SK-N-SH treated with all-trans-retinoic acid at 6 μM for 48 hours (cell line): Measurements from ENCODE around the gene CAPN12.
"Not testable (repeated sequence)": the region's sequence is repeated elsewhere in the genome, so short reads cannot be mapped to it uniquely, and the experiment has no call there.

ENCODE experiments used
- ATAC-seq: fragments of 200-7000 bp; cut with Tn5 transposase; 3 replicates; pipeline ENCODE4 v1.9.1; 2020; ENCODE audit warnings: mild to moderate bottlenecking, moderate library complexity
- ARNTL ChIP-seq: fragments of 450-650 bp; formaldehyde crosslinking; IDR thresholded peaks from 2 replicates; pipeline ENCODE4 v1.5.0; 2020; ENCODE audit warnings: low read depth, mild to moderate bottlenecking, moderate library complexity, borderline replicate concordance
- BACH2 ChIP-seq: fragments of 250-450 bp; sonication (Bioruptor Pico); IDR thresholded peaks from 2 replicates; pipeline ENCODE4 v1.9.0; 2021; ENCODE audit warnings: mild to moderate bottlenecking, borderline replicate concordance
- CSDC2 ChIP-seq: fragments of 250-450 bp; sonication (Bioruptor Pico); IDR thresholded peaks from 2 replicates; pipeline ENCODE4 v1.5.0; 2020; ENCODE audit warnings: mild to moderate bottlenecking, moderate library complexity
- ESRRG ChIP-seq: fragments of 250-450 bp; sonication (Bioruptor Pico); IDR thresholded peaks from 2 replicates; pipeline ENCODE4 v1.6.1; 2021; ENCODE audit warnings: mild to moderate bottlenecking
- ISL1 ChIP-seq: fragments of 250-450 bp; sonication (Bioruptor Pico); IDR thresholded peaks from 2 replicates; pipeline ENCODE4 v2.1.2; 2022; ENCODE audit warnings: mild to moderate bottlenecking, moderate library complexity
- OSR1 ChIP-seq: fragments of 250-450 bp; sonication (Bioruptor Pico); IDR thresholded peaks from 2 replicates; pipeline ENCODE4 v1.8.0; 2022; ENCODE audit warnings: moderate library complexity, mild to moderate bottlenecking, inconsistent platforms
- PPARA ChIP-seq: fragments of 250-450 bp; sonication (Bioruptor Pico); IDR thresholded peaks from 2 replicates; pipeline ENCODE4 v1.5.0; 2020; ENCODE audit warnings: mild to moderate bottlenecking, borderline replicate concordance
- RARB ChIP-seq: fragments of 250-450 bp; sonication (Bioruptor Pico); IDR thresholded peaks from 2 replicates; pipeline ENCODE4 v1.8.0; 2021; ENCODE audit warnings: mild to moderate bottlenecking, moderate library complexity
- SNAI2 ChIP-seq: fragments of 250-450 bp; sonication (Bioruptor Pico); IDR thresholded peaks from 2 replicates; pipeline ENCODE4 v1.5.0; 2020; ENCODE audit warnings: mild to moderate bottlenecking, moderate library complexity
- ZC3H10 ChIP-seq: fragments of 250-450 bp; sonication (Bioruptor Pico); IDR thresholded peaks from 2 replicates; pipeline ENCODE4 v1.5.1; 2021; ENCODE audit warnings: mild to moderate bottlenecking, moderate library complexity
- ZFP30 ChIP-seq: fragments of 450-650 bp; formaldehyde crosslinking; IDR thresholded peaks from 2 replicates; pipeline ENCODE4 v1.5.0; 2022; ENCODE audit warnings: mild to moderate bottlenecking, moderate library complexity
- ZNF565 ChIP-seq: fragments of 450-650 bp; formaldehyde crosslinking; conservative IDR thresholded peaks from 2 replicates; pipeline ENCODE4 v1.5.0; 2020; ENCODE audit warnings: low read depth, mild to moderate bottlenecking, moderate library complexity
- ZNF70 ChIP-seq: fragments of 450-650 bp; formaldehyde crosslinking; IDR thresholded peaks from 2 replicates; pipeline ENCODE4 v1.5.0; 2020; ENCODE audit warnings: mild to moderate bottlenecking, moderate library complexity
- ZNF8 ChIP-seq: fragments of 450-650 bp; formaldehyde crosslinking; IDR thresholded peaks from 2 replicates; pipeline ENCODE4 v1.5.0; 2020; ENCODE audit warnings: mild to moderate bottlenecking, moderate library complexity
- TF ChIP-seq, protein P1 (sequence below): fragments of 250-450 bp; sonication (Bioruptor Pico); IDR thresholded peaks from 2 replicates; pipeline ENCODE4 v1.5.0; 2020; ENCODE audit warnings: mild to moderate bottlenecking, moderate library complexity
- TF ChIP-seq, protein P2 (sequence below): fragments of 250-450 bp; sonication (Bioruptor Pico); IDR thresholded peaks from 2 replicates; pipeline ENCODE4 v1.5.1; 2021; ENCODE audit warnings: mild to moderate bottlenecking, moderate library complexity
- TF ChIP-seq, protein P3 (sequence below): fragments of 250-450 bp; sonication (Bioruptor Pico); IDR thresholded peaks from 2 replicates; pipeline ENCODE4 v1.8.0; 2021; ENCODE audit warnings: low read depth, mild to moderate bottlenecking, moderate library complexity, borderline replicate concordance

Gene CAPN12

DNA sequence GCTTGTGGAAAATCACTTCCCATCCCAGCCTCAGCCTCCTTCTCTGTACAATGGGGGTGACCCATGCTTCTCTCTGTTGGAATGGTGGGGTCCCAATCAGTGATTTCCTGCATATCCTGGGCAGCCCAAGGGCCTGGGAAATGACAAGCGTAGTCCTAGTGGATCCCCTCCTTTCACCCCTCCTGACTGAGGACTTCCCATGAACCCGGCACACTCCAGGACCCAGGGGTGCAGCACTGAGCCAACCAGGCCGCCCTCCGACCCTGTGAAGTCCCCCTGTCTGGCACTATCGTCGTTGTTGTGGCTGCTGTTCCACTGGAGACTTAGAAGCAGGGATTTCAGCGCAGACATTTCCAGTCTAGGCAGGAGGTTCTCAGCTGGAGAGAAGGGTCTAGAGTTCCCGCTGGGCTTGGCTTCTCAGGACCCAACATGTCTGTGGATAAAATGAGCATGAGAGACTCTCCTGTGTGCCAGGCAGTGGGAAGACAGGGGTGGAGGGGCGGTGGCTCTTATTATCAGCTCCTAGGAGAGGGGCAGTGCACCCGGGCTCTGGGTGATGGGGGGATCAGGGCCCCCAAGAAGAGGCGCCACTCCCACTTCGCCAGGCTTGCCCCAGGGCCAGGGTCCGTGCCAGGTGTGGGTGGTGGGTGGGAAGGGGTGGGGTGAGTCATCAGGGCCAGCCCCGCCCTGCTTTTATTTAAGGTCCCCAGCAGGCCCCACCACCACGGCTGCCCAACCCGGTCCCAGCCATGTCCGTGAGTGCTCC, 44.4 kb upstream of the CAPN12 start, which contains the start of gene LGALS7B:
Gene LGALS7B, plus strand, starts transcription at position 723 of the 766 bp plus-strand sequence. Its CDS starts 27 bp downstream, at position 750.
- ATAC-seq: no peak
- TF ChIP-seq ZC3H10 (CRISPR knock-in tag) (no peak), ZNF70 (CRISPR knock-in tag) (no peak), PPARA (no peak), SNAI2 (CRISPR knock-in tag) (no peak)

DNA sequence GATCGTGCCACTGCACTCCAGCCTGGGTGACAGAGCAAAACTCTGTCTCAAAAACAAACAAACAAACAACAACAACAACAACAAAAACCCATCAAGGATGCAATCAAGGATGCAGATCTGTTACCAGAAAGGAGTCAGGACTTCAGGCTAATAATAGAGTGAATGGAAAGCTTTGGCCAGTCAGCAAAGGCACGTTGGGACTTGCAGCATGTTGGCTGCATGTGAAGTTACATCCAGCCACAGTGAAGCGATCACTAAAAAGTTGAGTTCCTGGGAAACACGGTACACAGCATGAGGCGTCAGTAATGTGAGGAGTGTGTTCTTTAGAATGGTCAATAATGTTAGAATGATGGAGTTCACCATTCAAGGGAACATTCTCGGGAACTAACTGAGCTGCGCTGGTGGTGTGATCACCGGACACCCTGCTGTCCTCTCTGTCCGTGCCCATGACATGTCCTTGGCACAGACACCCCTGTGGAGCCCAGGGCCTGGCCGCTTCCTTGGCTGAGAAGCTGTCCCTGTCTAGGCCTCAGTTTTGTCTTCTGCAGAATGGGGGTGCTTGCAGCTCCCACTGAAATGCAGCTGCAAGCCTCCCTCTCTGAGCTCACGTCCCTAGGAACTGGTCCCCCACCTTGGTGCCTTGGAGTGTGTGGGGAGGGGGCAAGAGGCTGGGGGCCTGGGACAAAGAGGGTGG, 42.4 kb upstream of the CAPN12 start:
- TF ChIP-seq, protein P1, sequence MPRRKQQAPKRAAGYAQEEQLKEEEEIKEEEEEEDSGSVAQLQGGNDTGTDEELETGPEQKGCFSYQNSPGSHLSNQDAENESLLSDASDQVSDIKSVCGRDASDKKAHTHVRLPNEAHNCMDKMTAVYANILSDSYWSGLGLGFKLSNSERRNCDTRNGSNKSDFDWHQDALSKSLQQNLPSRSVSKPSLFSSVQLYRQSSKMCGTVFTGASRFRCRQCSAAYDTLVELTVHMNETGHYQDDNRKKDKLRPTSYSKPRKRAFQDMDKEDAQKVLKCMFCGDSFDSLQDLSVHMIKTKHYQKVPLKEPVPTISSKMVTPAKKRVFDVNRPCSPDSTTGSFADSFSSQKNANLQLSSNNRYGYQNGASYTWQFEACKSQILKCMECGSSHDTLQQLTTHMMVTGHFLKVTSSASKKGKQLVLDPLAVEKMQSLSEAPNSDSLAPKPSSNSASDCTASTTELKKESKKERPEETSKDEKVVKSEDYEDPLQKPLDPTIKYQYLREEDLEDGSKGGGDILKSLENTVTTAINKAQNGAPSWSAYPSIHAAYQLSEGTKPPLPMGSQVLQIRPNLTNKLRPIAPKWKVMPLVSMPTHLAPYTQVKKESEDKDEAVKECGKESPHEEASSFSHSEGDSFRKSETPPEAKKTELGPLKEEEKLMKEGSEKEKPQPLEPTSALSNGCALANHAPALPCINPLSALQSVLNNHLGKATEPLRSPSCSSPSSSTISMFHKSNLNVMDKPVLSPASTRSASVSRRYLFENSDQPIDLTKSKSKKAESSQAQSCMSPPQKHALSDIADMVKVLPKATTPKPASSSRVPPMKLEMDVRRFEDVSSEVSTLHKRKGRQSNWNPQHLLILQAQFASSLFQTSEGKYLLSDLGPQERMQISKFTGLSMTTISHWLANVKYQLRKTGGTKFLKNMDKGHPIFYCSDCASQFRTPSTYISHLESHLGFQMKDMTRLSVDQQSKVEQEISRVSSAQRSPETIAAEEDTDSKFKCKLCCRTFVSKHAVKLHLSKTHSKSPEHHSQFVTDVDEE (CRISPR knock-in tag): no peak
- TF ChIP-seq ESRRG (CRISPR knock-in tag) (no peak), PPARA (no peak)
- no peak for ATAC-seq

DNA sequence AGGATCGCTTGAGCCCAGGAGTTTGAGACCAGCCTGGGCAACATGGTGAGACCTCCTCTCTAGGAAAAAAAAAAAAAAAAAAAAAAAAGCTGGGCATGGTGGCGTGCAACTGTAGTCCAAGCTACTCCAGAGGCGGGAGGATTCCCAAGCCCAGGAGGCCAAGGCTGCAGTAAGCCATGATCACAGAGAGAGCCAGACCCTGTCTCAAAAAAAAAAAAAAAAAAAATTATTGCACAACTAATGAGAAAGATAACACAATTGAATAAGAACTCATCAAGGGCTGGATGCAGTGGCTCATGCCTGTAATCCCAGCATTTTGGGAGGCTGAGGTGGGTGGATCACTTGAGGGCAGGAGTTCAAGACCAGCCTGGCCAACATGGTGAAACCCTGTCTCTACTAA, 41.8 kb upstream of the CAPN12 start:
- ATAC-seq: not testable (repeated sequence)

DNA sequence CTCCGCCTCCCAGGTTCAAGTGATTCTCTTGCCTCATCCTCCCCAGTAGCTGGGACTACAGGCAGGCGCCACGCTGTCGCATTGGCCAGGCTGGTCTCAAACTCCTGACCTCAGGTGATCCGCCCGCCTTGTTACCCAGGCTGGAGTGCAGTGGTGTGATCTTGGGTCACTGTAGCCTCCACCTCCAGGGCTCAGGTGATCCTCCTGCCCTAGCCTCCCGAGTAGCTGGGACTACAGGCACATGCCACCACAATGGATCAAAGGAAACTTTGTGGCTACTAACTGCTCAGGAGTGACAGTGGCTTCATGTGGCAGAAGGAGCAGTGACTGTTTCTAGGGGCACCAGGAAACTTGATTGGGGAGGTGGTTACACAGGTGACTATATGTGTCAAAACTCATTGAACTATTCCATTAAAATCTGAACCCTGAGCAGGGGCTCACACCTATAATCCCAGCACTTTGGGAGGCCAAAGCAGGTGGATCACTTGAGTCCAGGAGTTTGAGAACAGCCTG, 41.0 kb upstream of the CAPN12 start:
- TF ChIP-seq, protein P2, sequence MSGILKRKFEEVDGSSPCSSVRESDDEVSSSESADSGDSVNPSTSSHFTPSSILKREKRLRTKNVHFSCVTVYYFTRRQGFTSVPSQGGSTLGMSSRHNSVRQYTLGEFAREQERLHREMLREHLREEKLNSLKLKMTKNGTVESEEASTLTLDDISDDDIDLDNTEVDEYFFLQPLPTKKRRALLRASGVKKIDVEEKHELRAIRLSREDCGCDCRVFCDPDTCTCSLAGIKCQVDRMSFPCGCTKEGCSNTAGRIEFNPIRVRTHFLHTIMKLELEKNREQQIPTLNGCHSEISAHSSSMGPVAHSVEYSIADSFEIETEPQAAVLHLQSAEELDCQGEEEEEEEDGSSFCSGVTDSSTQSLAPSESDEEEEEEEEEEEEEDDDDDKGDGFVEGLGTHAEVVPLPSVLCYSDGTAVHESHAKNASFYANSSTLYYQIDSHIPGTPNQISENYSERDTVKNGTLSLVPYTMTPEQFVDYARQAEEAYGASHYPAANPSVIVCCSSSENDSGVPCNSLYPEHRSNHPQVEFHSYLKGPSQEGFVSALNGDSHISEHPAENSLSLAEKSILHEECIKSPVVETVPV (CRISPR knock-in tag): no peak
- no peak for TF ChIP-seq CSDC2
- ATAC-seq: no peak

DNA sequence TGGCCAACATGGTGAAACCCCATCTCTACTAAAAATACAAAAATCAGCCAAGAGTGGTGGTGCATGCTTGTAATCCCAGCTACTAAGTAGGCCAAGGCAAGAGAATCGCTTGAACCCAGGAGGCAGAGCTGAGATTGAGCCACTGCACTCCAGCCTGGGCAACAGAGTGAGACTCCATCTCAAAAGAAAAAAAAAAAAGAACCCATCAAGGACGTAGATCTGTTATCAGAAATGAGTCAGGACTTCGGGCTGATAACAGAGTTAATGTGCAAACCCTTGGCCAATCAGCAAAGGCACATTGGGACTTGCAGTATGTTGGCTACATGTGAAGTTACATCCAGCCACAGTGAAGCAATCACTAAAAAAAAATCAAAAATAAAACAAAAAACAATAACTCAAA, 40.0 kb upstream of the CAPN12 start:
- no peak for TF ChIP-seq ARNTL
- TF ChIP-seq, all 23 proteins: peak for 0
- no peak for ATAC-seq

DNA sequence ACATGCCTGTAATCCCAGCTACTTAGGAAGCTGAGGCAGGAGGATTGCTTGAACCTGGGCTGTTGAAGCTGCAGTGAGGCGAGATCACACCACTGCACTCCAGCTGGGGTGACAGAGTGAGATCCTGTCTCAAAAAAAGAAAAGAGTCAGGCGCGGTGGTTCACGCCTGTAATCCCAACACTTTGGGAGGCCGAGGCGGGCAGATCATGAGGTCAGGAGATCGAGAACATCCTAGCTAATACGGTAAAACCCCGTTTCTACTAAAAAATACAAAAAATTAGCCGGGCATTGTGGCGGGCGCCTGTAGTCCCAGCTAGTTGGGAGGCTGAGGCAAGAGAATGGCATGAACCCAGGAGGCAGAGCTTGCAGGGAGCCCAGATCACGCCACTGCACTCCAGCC, 37.9 kb upstream of the CAPN12 start:
- ATAC-seq: not testable (repeated sequence)

DNA sequence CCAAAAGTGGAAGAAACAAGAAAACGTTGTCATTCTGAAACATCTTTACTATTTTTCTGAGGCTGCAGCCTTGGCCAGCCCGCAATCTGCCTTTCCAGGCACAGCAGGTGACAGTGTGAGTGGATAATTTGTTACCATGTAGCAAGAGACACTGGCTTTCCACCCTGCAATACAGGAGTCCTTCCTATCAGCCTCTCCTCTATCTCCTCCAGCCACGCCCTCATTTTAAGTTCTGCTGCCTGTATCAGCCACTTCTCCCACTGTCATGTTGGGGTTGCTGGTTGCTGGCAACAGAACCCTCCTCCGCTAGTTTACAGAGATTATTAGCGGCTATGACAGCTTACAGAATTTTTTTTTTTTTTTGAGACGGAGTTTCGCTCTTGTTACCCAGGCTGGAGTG, 36.8 kb upstream of the CAPN12 start:
- TF ChIP-seq ZNF565 (CRISPR knock-in tag) (no peak), ARNTL (no peak), ZNF8 (CRISPR knock-in tag) (no peak), ZC3H10 (CRISPR knock-in tag) (no peak), ZFP30 (no peak), BACH2 (CRISPR knock-in tag) (no peak), ISL1 (CRISPR knock-in tag) (no peak), RARB (CRISPR knock-in tag) (no peak), OSR1 (CRISPR knock-in tag) (no peak)
- TF ChIP-seq, protein P3, sequence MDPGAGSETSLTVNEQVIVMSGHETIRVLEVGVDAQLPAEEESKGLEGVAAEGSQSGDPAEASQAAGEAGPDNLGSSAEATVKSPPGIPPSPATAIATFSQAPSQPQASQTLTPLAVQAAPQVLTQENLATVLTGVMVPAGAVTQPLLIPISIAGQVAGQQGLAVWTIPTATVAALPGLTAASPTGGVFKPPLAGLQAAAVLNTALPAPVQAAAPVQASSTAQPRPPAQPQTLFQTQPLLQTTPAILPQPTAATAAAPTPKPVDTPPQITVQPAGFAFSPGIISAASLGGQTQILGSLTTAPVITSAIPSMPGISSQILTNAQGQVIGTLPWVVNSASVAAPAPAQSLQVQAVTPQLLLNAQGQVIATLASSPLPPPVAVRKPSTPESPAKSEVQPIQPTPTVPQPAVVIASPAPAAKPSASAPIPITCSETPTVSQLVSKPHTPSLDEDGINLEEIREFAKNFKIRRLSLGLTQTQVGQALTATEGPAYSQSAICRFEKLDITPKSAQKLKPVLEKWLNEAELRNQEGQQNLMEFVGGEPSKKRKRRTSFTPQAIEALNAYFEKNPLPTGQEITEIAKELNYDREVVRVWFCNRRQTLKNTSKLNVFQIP: no peak
- TF ChIP-seq, protein P2 (CRISPR knock-in tag): no peak
- no peak for ATAC-seq
